ENCODE measurements around the gene PLA2G6. TPM values are rescaled to one million over a fixed set of nuclear protein-coding genes. Genes with fewer than 3 reads are reported as not detected.

The PLA2G6 gene
- total RNA-seq, 1 donor from 2014 or later = 22.5 TPM

DNA sequence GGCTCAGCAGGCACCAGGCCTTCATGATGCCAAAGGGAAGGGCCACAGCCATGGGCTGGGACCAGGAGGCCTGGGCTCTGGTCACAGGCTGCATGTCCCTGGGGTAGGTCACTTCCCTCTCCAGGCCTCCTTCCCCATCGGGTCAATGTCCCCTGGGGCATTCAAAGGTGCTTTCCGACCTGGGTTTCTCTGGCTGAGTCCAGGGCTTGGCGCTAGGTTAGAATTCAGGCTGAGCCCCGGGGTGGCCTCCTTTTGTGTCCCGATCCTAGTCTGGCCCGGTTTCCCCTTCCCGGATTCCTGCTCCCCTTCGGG is 32.3 kb upstream of the PLA2G6 start:
- H3K27ac Mint-ChIP-seq (ENCODE audit: unreplicated experiment) = no peak overlapping the region
- DNase-seq (ENCODE audit: low spot score) = no peak
- peaks cover 23% of the 10 kb centered on the region for H3K27me3 Mint-ChIP-seq (ENCODE audit: unreplicated experiment)
- H3K4me1 Mint-ChIP-seq (ENCODE audit: unreplicated experiment) = peaks cover 10% of the 10 kb centered on the region
- peaks cover 12% of the 10 kb centered on the region for H3K36me3 Mint-ChIP-seq (ENCODE audit: low read depth, unreplicated experiment)
- H3K4me3 Mint-ChIP-seq (ENCODE audit: unreplicated experiment) = no peak overlapping the region
- TF ChIP-seq, protein P1, sequence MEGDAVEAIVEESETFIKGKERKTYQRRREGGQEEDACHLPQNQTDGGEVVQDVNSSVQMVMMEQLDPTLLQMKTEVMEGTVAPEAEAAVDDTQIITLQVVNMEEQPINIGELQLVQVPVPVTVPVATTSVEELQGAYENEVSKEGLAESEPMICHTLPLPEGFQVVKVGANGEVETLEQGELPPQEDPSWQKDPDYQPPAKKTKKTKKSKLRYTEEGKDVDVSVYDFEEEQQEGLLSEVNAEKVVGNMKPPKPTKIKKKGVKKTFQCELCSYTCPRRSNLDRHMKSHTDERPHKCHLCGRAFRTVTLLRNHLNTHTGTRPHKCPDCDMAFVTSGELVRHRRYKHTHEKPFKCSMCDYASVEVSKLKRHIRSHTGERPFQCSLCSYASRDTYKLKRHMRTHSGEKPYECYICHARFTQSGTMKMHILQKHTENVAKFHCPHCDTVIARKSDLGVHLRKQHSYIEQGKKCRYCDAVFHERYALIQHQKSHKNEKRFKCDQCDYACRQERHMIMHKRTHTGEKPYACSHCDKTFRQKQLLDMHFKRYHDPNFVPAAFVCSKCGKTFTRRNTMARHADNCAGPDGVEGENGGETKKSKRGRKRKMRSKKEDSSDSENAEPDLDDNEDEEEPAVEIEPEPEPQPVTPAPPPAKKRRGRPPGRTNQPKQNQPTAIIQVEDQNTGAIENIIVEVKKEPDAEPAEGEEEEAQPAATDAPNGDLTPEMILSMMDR (IDR thresholded peaks at IDR 0.05; ENCODE audit: unreplicated experiment) = no peak
- H3K9me3 Mint-ChIP-seq (ENCODE audit: unreplicated experiment) = no peaks in the 10 kb centered on the region

DNA sequence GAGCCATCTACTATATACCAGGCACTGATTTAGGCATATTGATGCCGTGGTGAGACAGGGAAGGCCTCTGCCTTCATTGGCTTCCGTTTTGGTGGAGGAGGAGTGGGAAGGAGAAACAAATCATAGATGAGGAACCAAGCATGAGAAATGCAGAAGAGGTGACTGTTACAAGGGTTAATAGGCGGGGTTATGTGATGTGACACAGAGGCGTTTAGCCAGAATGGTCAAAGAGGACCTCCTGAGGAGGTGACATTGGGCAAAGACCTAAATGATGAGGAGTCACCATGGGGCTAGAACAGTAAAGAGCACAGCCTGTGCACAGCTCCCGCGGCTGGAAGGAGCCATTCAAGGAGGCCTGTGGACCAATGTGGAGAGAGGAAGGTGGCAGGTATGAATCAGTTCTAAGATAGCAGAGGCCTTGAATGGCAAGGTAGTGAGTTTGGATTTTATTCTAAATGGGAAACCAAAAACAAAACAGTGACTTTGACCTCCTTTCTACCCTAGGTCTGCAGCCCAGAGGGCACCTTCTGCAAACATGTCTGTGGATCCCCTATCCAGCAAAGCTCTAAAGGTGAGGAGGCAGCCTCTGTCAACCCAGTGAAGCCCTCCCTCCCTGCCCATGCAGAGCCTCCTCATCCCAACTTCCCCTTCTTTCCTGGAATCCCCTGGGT is 31.8 kb upstream of the PLA2G6 start:
- TF ChIP-seq, protein P1 (IDR thresholded peaks at IDR 0.05; ENCODE audit: unreplicated experiment) = no peak
- Mint-ChIP-seq H3K9me3 (ENCODE audit: unreplicated experiment) (no peaks in the 10 kb centered on the region), H3K4me3 (ENCODE audit: unreplicated experiment) (peak overlapping the region; percentile 9), H3K4me1 (ENCODE audit: unreplicated experiment) (peaks cover 7% of the 10 kb centered on the region), H3K36me3 (ENCODE audit: low read depth, unreplicated experiment) (peaks cover 12% of the 10 kb centered on the region), H3K27ac (ENCODE audit: unreplicated experiment) (peak overlapping the region; percentile 58), H3K27me3 (ENCODE audit: unreplicated experiment) (peaks cover 25% of the 10 kb centered on the region)
- DNase-seq (ENCODE audit: low spot score) = no peak

DNA sequence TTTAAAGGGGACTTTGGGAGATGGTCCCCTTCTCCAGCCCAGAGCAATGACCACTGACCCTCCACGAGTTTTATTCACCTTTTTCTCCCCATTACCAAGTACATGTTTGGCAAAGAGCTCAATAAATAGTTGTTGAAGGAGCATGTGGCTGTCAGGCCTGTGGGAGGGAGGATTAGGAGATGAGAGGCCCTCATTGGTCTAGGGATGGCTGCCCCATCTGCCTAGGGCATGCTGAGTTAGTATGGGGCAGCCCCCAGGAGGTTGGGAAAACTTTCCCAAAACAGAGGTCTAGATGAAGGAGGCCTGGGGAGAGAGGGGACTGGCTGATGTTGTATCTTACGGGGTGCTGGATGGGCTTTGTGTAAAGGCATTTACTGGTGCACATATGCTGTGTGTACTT is 30.8 kb upstream of the PLA2G6 start:
- DNase-seq (ENCODE audit: low spot score) = no peak
- Mint-ChIP-seq H3K36me3 (ENCODE audit: low read depth, unreplicated experiment) (peaks cover 12% of the 10 kb centered on the region), H3K4me1 (ENCODE audit: unreplicated experiment) (peaks cover 2% of the 10 kb centered on the region), H3K4me3 (ENCODE audit: unreplicated experiment) (no peak overlapping the region), H3K9me3 (ENCODE audit: unreplicated experiment) (no peaks in the 10 kb centered on the region), H3K27ac (ENCODE audit: unreplicated experiment) (no peak overlapping the region), H3K27me3 (ENCODE audit: unreplicated experiment) (peaks cover 25% of the 10 kb centered on the region)
- TF ChIP-seq, protein P1 (IDR thresholded peaks at IDR 0.05; ENCODE audit: unreplicated experiment) = no peak

DNA sequence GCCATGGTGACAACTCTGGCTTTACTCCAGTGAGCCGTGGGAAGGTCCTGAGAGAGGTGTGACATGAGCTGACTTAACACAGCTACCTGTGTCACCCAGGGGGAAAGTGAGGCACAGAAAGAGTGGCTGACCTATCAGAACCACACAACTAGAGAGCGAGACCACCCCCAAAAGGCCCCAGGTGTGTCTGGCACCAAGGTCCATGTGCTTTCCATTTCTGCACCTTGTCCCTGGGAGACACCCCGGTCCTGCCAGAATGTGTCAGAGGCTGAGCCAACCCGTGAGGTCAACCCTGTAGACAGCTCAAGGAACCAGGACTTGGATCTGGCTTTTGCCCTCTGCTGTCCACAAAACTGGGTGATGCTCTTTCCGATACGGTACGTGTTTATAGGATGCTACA is 29.9 kb upstream of the PLA2G6 start:
- Mint-ChIP-seq H3K27me3 (ENCODE audit: unreplicated experiment) (peaks cover 25% of the 10 kb centered on the region), H3K4me3 (ENCODE audit: unreplicated experiment) (no peak overlapping the region), H3K9me3 (ENCODE audit: unreplicated experiment) (no peaks in the 10 kb centered on the region), H3K27ac (ENCODE audit: unreplicated experiment) (no peak overlapping the region), H3K36me3 (ENCODE audit: low read depth, unreplicated experiment) (peaks cover 11% of the 10 kb centered on the region), H3K4me1 (ENCODE audit: unreplicated experiment) (peaks cover 2% of the 10 kb centered on the region)
- DNase-seq (ENCODE audit: low spot score) = no peak
- TF ChIP-seq, protein P1 (IDR thresholded peaks at IDR 0.05; ENCODE audit: unreplicated experiment) = no peak

DNA sequence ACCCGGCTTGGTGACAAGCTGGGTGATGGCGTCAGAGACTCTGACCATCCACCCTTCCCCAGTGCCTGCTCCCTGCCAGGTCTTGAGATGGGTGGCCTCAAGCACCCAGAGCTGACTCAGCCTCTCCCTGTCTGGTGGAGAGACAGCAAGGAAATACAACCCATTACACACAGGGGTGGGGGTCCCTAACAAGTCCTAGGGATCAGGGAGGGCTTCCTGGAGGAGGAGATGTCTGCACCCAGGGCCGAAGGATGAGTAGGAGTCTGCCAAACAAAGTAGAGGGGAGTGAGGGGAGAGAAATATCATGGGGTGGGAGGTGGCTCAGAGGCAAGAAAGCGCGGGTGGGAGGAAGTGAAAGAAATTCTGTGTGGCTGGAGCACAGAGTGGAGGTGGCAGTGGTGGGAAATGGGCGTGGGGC is 26.9 kb upstream of the PLA2G6 start:
- Mint-ChIP-seq H3K27me3 (ENCODE audit: unreplicated experiment) (peaks cover 17% of the 10 kb centered on the region), H3K36me3 (ENCODE audit: low read depth, unreplicated experiment) (peaks cover 8% of the 10 kb centered on the region), H3K4me3 (ENCODE audit: unreplicated experiment) (no peak overlapping the region), H3K9me3 (ENCODE audit: unreplicated experiment) (no peaks in the 10 kb centered on the region), H3K4me1 (ENCODE audit: unreplicated experiment) (peaks cover 15% of the 10 kb centered on the region), H3K27ac (ENCODE audit: unreplicated experiment) (no peak overlapping the region)
- TF ChIP-seq, protein P1 (IDR thresholded peaks at IDR 0.05; ENCODE audit: unreplicated experiment) = no peak
- no peak for DNase-seq (ENCODE audit: low spot score)
